Activated T-helper 9 cell treated with anti-CD3 and anti-CD28 coated beads, Interleukin-2, amount 50 U/mL, for 16 hours (primary cell): Measurements from ENCODE around the gene CGN.

Source experiments
- DNase-seq: peaks from one replicate; pipeline ENCODE4 v3.0.0-alpha.2; 2020; ENCODE audit warnings: low read depth

The CGN gene

GRCh38 chr1:151510957-151511635 lies at the start of gene CGN:
TSS of gene CGN (plus strand) at chr1:151511387. CDS start at chr1:151518520, 7,133 bp downstream.
- DNase-seq = peak; percentile 83

GRCh38 chr1:151461694-151462093 lies 49.5 kb upstream of the CGN start:
- DNase-seq = no peak

GRCh38 chr1:151465026-151465425 lies 46.2 kb upstream of the CGN start:
- no peak for DNase-seq

GRCh38 chr1:151472856-151473731 lies 38.1 kb upstream of the CGN start:
- no peak for DNase-seq

- no peak for DNase-seq
These were observed 36.4 kb upstream of the CGN start for GRCh38 chr1:151474745-151475144.

GRCh38 chr1:151475175-151475574 lies 36.0 kb upstream of the CGN start:
- no peak for DNase-seq

GRCh38 chr1:151476083-151476482 lies 35.1 kb upstream of the CGN start:
- DNase-seq = no peak

GRCh38 chr1:151477066-151477465 lies 34.1 kb upstream of the CGN start:
- no peak for DNase-seq

- no peak for DNase-seq
These were observed 32.9 kb upstream of the CGN start for GRCh38 chr1:151478140-151478812.

GRCh38 chr1:151478923-151479322 lies 32.3 kb upstream of the CGN start:
- DNase-seq = no peak

- no peak for DNase-seq
These were observed 31.7 kb upstream of the CGN start for GRCh38 chr1:151479462-151479861.

GRCh38 chr1:151482017-151482416 lies 29.2 kb upstream of the CGN start:
- DNase-seq = no peak

- DNase-seq = no peak
These were observed 25.4 kb upstream of the CGN start for GRCh38 chr1:151485685-151486255.

GRCh38 chr1:151486557-151486956 lies 24.6 kb upstream of the CGN start:
- no peak for DNase-seq

GRCh38 chr1:151491641-151492040 lies 19.5 kb upstream of the CGN start:
- DNase-seq = no peak

GRCh38 chr1:151492120-151492519 lies 19.1 kb upstream of the CGN start:
- no peak for DNase-seq

- DNase-seq = no peak
These were observed 18.1 kb upstream of the CGN start for GRCh38 chr1:151493042-151493441.

GRCh38 chr1:151494741-151495281 lies 16.4 kb upstream of the CGN start:
- DNase-seq = no peak

GRCh38 chr1:151495316-151495715 lies 15.9 kb upstream of the CGN start:
- no peak for DNase-seq

- DNase-seq = no peak
These were observed 11.8 kb upstream of the CGN start for GRCh38 chr1:151499365-151499764.

- no peak for DNase-seq
These were observed 11.3 kb upstream of the CGN start for GRCh38 chr1:151499930-151500329.

GRCh38 chr1:151501474-151501873 lies 9.7 kb upstream of the CGN start:
- DNase-seq = no peak
